Measurements from ENCODE around the gene TC2N.

Gene TC2N

GRCh38 chr14:91886961-91887360 lies 19.6 kb upstream of the TC2N start:
- TF ChIP-seq, protein P1, sequence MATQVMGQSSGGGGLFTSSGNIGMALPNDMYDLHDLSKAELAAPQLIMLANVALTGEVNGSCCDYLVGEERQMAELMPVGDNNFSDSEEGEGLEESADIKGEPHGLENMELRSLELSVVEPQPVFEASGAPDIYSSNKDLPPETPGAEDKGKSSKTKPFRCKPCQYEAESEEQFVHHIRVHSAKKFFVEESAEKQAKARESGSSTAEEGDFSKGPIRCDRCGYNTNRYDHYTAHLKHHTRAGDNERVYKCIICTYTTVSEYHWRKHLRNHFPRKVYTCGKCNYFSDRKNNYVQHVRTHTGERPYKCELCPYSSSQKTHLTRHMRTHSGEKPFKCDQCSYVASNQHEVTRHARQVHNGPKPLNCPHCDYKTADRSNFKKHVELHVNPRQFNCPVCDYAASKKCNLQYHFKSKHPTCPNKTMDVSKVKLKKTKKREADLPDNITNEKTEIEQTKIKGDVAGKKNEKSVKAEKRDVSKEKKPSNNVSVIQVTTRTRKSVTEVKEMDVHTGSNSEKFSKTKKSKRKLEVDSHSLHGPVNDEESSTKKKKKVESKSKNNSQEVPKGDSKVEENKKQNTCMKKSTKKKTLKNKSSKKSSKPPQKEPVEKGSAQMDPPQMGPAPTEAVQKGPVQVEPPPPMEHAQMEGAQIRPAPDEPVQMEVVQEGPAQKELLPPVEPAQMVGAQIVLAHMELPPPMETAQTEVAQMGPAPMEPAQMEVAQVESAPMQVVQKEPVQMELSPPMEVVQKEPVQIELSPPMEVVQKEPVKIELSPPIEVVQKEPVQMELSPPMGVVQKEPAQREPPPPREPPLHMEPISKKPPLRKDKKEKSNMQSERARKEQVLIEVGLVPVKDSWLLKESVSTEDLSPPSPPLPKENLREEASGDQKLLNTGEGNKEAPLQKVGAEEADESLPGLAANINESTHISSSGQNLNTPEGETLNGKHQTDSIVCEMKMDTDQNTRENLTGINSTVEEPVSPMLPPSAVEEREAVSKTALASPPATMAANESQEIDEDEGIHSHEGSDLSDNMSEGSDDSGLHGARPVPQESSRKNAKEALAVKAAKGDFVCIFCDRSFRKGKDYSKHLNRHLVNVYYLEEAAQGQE (IDR thresholded peaks at IDR 0.05; ENCODE audit: insufficient read depth in 1 of 2, low read depth in 2 of 2, low read length in 2 of 2), result no peak
- no peak for TF ChIP-seq SIN3A (IDR thresholded peaks at IDR 0.05; ENCODE audit: borderline replicate concordance, insufficient read depth, low read length)
- no peak for TF ChIP-seq POLR2AphosphoS5 (IDR thresholded peaks at IDR 0.05; ENCODE audit: low read depth, low read length)
- no peak for TF ChIP-seq FOXP2 (optimal IDR thresholded peaks at IDR 0.05; ENCODE audit: borderline replicate concordance, extremely low read depth, extremely low read length, insufficient read depth)
- TF ChIP-seq TAF1 (IDR thresholded peaks at IDR 0.05; ENCODE audit: borderline replicate concordance, insufficient read depth, low read length), result no peak

- TF ChIP-seq FOXP2 (optimal IDR thresholded peaks at IDR 0.05; ENCODE audit: borderline replicate concordance, extremely low read depth, extremely low read length, insufficient read depth), result no peak
- no peak for TF ChIP-seq TAF1 (IDR thresholded peaks at IDR 0.05; ENCODE audit: borderline replicate concordance, insufficient read depth, low read length)
- no peak for TF ChIP-seq SIN3A (IDR thresholded peaks at IDR 0.05; ENCODE audit: borderline replicate concordance, insufficient read depth, low read length)
- TF ChIP-seq, protein P1 (IDR thresholded peaks at IDR 0.05; ENCODE audit: insufficient read depth in 1 of 2, low read depth in 2 of 2, low read length in 2 of 2), result no peak
- TF ChIP-seq POLR2AphosphoS5 (IDR thresholded peaks at IDR 0.05; ENCODE audit: low read depth, low read length), result no peak
Measured at GRCh38 chr14:91885839-91886238, 18.5 kb upstream of the TC2N start.

- TF ChIP-seq FOXP2 (optimal IDR thresholded peaks at IDR 0.05; ENCODE audit: borderline replicate concordance, extremely low read depth, extremely low read length, insufficient read depth) (no peak), SIN3A (IDR thresholded peaks at IDR 0.05; ENCODE audit: borderline replicate concordance, insufficient read depth, low read length) (no peak)
- TF ChIP-seq, protein P1 (IDR thresholded peaks at IDR 0.05; ENCODE audit: insufficient read depth in 1 of 2, low read depth in 2 of 2, low read length in 2 of 2), result no peak
Measured at GRCh38 chr14:91885113-91885712, 17.9 kb upstream of the TC2N start.

GRCh38 chr14:91884664-91885063 lies 17.3 kb upstream of the TC2N start:
- no peak for TF ChIP-seq POLR2AphosphoS5 (IDR thresholded peaks at IDR 0.05; ENCODE audit: low read depth, low read length)
- no peak for TF ChIP-seq SIN3A (IDR thresholded peaks at IDR 0.05; ENCODE audit: borderline replicate concordance, insufficient read depth, low read length)
- TF ChIP-seq TAF1 (IDR thresholded peaks at IDR 0.05; ENCODE audit: borderline replicate concordance, insufficient read depth, low read length), result no peak
- TF ChIP-seq, protein P1 (IDR thresholded peaks at IDR 0.05; ENCODE audit: insufficient read depth in 1 of 2, low read depth in 2 of 2, low read length in 2 of 2), result no peak
- no peak for TF ChIP-seq FOXP2 (optimal IDR thresholded peaks at IDR 0.05; ENCODE audit: borderline replicate concordance, extremely low read depth, extremely low read length, insufficient read depth)

- TF ChIP-seq FOXP2 (optimal IDR thresholded peaks at IDR 0.05; ENCODE audit: borderline replicate concordance, extremely low read depth, extremely low read length, insufficient read depth) (no peak), SIN3A (IDR thresholded peaks at IDR 0.05; ENCODE audit: borderline replicate concordance, insufficient read depth, low read length) (no peak), POLR2AphosphoS5 (IDR thresholded peaks at IDR 0.05; ENCODE audit: low read depth, low read length) (no peak), TAF1 (IDR thresholded peaks at IDR 0.05; ENCODE audit: borderline replicate concordance, insufficient read depth, low read length) (no peak)
- TF ChIP-seq, protein P1 (IDR thresholded peaks at IDR 0.05; ENCODE audit: insufficient read depth in 1 of 2, low read depth in 2 of 2, low read length in 2 of 2), result no peak
Measured at GRCh38 chr14:91883753-91884152, 16.4 kb upstream of the TC2N start.

Data from PFSK-1 (cell line).